ENCODE data around the gene DNAJC3. TPM values are rescaled to one million over a fixed set of nuclear protein-coding genes. Genes with fewer than 3 reads are reported as not detected.
"Not testable (repeated sequence)": the region's sequence is repeated elsewhere in the genome, so short reads cannot be mapped to it uniquely, and the experiment has no call there.

The DNAJC3 gene
- total RNA-seq, 1 experiment from 2014 or later, result 39.0 TPM

DNA sequence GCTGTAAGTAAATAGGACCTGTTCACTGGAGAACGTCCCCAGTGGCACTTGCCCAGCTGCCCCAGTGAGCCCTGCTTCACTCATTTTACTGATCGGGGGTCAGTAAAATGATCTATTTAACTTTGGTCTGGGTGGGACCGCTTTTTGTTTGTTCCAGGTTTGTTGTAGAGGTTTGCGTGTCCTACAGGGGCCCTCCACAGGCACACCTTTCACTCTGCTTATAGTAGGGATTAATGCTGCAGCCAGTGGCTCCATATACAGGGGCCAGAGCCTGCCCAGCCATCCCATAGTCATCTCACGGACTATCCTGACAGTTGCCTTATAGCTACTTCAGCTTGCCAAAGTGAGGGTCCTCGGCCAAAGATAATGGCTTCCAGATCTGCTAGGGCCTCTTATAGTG, 104.1 kb downstream of the DNAJC3 start:
- no peak for DNase-seq (ENCODE audit: low spot score)

DNA sequence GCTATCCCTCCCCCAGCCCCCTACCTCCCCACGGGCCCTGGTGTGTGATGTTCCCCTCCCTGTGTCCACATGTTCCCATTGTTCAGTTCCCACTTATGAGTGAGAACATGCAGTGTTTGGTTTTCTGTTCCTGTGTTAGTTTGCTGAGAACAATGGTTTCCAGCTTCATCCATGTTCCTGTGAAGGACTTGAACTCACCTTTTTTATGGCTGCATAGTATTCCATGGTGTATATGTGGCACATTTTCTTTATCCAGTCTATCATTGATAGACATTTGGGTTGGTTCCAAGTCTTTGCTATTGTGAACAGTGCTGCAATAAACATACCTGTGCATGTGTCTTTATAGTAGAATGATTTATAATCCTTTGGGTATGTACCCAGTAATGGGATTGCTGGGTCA, 105.0 kb downstream of the DNAJC3 start:
- DNase-seq (ENCODE audit: low spot score), result not testable (repeated sequence)

DNA sequence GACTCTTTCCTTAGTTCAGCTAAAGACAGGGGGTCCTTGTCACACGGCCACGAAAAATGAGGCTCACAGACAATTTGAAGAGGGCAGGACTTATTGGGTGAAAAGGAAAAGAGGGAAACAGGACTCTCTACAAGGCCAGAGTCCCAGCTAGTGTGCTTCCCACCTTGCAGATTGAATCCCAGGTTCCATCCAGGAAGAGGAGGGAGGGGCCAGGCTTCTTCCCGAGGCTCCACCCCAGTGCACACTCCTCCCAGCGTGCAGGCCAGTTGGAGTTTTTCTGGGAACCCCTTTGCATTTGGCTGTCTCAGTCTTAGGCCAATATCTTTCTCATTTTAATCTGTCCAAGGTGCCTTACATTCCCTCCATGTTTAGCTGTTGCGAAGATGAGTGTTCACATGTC, 106.8 kb downstream of the DNAJC3 start:
- no peak for DNase-seq (ENCODE audit: low spot score)

DNA sequence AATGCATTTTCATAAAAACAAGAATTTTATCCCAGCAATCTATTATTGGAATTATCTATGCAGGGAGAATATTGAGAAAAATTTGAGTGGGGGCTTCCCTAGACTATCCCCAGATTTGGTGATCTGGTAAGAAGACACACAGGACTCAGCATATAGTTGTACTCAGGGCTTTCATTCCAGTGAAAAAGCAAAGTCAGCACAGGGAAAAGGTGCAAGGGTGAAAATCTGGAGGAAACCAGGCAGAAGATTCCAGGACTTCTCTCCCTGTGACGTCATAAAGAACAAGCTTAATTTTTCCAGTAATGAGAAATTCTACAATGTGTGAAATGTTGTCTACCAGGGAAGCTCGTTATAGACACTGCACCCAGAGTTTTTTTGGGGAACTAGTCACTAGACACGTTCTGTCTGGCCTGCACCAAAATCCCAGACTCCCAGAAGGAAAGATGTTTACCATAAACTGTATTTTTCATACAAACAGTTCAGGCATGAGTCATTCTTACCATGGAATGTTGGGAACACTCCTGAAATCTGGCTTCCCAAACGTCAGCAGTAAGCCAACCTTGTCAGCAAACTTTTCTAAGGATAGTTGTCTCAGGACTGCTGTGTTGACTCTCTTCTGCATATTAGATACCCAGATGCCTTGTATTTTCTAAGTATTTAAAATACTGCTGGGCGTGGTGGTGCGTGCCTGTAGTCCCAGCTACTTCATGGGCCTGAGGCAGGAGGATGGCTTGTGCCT, 107.4 kb downstream of the DNAJC3 start:
- DNase-seq (ENCODE audit: low spot score), result peak; percentile 77

DNA sequence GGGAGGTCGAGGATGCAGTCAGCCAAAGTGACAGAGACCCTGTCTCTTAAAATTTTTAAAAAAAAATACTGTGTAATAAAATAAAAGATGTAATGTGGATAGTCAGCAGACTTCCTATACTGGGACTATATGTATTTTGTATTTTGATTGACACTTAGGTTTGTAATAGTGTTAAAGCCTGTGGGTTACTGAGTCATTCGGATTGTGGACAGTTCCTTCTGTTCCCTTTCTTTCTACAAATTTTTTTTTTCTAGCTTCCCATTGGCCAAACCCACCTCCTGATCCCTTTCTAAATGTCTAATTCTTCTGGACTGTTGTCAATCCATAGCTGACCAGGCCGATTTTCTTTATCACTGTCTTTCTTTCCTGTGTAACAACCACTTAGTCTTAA, 108.0 kb downstream of the DNAJC3 start:
- peak; percentile 38 for DNase-seq (ENCODE audit: low spot score)

DNA sequence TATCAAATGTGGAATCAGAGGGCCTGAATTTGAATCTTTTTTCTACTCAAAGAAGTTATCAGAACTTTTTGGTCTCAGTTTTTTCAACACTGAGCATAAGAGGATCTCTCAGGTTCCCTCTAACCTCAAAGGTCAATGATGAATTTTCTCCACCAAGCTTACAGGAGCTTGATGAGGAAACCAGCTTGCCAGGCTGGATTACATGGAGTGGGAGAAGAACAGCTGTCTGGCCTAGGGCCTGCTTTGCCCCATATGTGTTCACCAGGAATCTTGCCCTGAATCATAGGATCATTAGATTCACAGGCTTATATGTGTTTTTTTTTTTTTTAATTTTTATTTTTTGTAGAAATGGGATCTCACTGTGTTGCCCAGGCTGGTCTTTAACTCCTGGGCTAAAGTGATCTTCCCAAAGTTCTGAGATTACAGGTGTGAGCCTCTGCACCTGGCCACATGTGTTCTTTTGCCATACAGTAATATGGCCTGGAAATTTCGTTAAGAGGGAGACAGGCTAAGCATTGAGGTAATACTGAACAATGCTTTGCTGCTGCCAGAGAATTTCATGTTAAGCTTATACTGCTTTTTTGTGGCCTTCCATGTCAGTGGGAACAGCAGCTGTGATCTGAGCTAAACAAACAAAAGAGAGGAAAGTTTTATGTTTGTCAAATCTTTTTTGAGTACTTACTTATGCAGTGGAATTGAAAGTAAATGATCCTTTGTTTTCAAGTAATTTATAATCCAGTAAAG, 110.6 kb downstream of the DNAJC3 start:
- DNase-seq (ENCODE audit: low spot score), result no peak

DNA sequence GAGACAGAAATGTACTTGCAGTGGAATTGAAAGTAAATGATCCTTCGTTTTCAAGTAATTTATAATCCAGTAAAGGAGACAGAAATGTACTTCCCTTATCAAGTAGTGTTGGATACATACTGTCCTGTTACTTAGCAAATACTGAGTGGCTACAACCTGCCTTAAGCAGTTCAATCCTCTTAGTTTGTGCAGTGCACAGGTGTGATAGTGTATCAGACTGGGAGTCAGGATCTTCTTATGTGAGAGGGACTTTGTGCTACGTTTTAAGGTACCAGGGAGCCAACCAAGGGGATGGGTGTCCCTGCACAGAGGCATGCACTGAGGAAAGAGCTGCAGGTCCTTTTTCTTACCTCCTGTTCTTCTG, 111.1 kb downstream of the DNAJC3 start:
- DNase-seq (ENCODE audit: low spot score), result no peak

DNA sequence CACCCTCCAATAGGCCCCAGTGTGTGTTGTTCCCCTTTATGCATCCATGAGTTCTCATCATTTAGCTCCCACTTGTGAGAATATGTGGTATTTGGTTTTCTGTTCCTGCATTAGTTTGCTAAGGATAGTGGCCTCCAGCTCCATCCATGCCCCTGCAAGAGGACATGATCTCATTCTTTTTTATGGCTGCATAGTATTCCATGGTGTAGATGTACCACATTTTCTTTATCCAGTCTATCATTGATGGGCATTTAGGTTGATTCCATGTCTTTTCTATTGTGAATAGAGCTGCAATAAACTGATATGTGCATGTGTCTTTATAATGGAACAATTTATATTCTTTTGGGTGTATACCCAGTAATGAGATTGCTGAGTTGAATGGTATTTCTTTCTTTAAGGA, 112.4 kb downstream of the DNAJC3 start:
- not testable (repeated sequence) for DNase-seq (ENCODE audit: low spot score)

DNA sequence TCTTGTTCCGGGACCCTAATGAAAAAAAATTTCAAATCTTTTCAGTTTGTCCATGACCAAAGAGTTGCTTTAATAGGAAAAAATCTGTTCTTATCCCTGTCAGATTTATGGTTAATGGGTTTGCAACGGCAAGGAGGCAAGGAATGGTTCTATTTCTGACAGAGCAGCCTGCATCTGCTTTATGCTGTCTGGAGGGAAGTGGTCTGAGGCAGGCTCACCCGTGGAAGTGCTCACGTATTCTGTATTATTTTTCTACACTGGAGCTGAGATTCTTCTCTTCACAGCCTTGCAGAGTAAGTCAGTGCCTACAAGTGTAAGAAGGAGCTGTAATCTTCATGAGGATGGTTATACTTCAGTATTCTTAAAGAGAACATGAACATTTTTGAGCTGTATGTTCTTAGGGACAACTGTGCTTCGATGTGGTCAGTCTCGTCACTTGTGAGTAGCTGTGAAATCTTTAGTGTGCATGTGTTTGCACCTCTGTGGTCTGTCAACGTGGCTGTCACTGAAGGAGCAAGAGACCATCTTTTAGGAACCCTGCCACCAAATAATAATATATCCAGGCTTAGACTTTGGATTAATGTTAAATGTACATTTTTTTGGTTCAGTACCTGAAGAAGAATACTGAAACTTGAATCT, 114.3 kb downstream of the DNAJC3 start:
- DNase-seq (ENCODE audit: low spot score), result no peak

DNA sequence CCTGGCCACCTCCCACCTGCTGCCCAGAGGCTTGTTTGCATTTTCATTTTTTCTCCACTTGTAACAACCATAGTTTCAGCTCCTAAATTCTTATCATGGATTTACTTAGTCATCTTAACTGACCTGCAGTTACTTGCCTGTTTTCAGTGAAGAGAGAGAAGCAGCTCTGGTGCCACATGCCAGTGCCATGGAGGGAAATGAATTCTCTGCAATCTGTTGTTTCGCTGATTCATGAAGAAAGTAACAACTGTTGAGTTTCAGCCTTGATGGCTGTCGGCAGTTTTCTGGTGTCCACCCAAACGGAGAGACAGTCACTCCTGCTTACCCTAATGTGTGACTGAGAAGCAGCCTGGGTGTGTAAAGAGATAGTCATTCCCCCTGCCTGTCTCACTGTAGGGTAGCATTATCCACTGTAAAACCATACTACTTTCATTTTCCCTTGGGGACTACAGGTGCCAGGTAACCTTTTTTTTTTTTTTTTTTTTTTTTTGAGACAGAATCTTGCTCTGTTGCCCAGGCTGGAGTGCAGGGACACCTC, 116.1 kb downstream of the DNAJC3 start:
- no peak for DNase-seq (ENCODE audit: low spot score)

DNA sequence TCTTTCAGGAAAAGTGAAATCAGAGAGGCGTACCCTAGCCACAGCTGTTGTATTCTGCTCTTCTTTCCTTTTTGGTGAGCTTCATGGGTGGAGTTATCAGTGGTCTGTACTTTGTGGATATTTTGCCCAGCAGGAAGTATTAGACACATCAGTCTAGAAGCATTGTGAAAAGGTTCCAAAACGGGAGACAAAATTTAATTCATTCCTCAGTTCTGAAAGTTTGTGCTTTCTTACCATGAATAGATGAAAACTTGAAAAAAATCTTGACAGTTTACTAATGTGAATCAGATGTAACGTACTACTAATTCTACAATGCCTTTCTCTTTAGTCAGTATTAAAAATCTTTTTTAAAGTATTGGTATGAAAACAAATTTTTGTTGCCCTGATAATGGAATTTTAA, 116.8 kb downstream of the DNAJC3 start:
- DNase-seq (ENCODE audit: low spot score), result no peak

DNA sequence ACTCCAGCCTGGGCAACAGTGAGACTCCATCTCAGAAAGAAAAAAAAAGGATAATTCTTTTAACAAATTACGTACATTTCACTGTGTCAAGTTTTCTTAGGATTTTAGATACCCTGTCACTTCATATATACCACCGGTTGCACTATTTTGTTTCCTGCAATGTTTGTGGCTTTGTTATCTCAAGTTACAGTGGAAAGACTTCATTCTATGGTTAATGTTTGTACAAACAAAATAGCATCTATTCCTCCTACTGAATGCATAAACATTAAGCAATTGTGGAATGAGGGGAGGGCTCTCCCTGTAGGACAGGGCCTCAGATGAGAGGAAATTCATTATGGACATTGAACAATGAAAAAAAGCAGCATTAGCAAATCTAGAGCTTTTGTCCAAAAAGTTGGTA, 120.1 kb downstream of the DNAJC3 start:
- DNase-seq (ENCODE audit: low spot score), result no peak

DNA sequence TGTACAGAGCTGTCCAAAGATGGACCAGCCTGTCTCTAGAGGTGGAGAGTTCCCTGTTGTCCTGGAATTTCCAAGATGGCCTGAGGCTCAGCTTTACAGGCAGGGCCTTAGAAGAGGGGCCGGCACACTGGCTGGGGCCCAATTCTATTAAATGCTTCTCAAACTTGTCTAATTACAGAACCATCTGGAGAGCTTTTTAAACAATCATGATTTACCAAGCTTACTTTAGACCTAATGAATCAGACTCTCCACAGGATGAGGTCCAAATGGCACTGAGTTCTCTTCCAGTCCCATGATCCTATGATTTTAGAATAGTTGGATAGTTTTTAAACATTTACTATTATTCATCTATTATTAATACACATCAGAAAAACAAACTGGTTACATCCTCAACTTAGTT, 123.5 kb downstream of the DNAJC3 start:
- DNase-seq (ENCODE audit: low spot score), result no peak

DNA sequence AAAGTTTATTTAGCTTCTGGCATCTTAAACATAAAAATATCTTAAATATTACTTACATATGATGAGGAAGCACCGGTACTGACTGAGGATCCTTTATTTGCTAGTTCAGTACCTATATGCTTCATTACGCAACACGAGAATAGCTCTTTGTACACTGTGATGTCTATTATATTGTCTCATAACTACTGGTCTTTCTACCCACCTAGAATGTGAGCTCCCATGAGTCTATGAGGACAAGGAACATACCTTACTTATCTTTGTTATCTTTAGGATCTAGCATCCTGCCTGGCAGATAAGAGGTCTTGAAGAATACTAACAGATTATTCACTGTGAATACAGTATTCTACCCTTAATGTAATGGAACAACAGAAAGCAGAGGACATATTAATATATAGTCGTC, 124.9 kb downstream of the DNAJC3 start:
- no peak for DNase-seq (ENCODE audit: low spot score)

DNA sequence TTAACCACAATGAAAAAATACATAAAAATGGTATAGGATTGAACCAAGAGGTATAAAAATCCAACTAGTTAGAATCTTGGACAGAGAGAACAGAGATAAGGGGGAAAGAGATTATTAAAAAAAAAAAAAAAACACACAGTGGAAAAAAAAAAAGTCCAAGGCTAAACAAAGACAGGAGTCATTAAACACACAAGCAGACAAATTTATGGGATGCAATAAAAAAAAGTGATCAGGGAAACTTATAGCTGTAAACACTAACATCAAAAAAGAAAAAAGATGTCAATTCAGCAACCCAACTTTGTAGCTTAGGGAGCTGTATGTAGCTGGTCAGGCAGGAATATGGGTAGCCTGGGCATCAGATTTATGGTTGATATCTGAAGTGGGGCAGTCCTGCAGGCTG, 129.0 kb downstream of the DNAJC3 start:
- no peak for DNase-seq (ENCODE audit: low spot score)

DNA sequence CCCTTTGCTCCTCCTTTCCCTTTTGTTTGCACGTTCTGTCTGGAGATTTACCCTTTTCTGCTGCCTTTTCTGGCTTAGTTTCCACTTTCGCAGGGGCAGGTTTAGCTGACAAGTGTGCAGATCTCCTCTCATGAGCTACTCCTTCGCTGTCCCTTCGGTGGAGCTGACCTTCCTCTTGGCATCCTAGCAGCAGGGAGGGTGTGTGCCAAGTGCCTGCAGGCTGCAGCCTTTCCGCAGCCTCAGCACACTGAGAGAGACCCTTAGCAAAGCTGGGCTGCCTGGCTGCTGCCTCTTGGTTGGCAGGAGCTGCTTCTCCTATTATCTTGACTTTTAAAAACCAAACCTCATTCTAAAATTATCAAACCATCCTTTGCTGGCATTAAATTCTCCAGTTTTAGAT, 132.5 kb downstream of the DNAJC3 start:
- DNase-seq (ENCODE audit: low spot score), result no peak

DNA sequence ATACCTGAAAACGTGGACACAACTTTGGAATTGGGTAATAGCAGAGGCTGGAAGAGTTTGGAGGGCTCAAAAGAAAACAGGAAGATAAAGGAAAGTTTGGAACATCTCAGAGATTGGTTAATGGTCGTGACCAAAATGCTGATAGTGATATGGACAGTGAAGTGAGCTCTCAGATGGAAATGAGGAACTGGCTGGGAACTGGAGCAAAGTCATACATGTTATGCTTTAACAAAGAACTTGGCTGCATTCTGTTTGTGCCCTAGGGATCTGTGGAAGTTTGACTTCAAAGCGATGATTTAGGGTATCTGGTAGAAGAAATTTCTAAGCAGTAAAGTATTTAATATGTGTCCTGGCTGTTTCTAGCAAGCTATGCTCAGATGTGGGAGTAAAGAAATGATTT, 136.2 kb downstream of the DNAJC3 start:
- DNase-seq (ENCODE audit: low spot score), result no peak

DNA sequence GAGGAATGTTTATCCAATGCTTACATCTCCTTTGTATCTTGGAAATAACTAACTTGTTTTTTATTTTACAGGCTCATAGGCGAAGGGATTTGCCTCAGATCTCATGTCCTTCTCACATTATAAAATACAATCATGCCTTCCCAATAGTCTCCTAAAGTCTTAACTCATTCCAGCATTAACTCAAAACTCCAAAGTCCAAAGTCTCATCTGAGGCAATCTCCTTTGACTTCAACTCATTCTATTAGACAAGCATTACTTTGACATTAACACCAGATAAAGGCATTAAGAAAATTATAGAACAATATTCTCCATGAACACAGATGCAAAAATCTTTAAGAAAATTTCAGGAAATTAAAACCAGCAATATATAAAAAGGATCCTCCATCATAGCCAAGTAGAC, 137.6 kb downstream of the DNAJC3 start:
- DNase-seq (ENCODE audit: low spot score), result no peak

DNA sequence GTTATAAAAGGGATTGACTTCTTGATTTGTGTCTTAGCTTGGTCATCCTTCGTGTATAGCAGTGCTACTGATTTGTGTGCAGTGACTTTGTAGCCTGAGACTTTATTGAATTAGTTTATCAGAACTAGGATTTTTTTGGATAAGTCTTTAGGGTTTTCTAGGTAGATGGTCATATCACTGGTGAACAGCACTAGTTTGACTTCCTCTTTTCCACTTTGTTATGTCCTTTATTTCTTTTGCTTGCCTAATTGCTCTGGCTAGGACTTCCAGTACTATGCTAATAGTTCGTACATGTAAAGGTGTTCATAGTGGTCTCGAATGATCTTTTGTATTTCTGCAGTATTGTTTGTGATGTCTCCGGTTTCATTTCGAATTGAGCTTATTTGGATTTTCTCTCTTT, 145.4 kb downstream of the DNAJC3 start:
- DNase-seq (ENCODE audit: low spot score), result no peak

DNA sequence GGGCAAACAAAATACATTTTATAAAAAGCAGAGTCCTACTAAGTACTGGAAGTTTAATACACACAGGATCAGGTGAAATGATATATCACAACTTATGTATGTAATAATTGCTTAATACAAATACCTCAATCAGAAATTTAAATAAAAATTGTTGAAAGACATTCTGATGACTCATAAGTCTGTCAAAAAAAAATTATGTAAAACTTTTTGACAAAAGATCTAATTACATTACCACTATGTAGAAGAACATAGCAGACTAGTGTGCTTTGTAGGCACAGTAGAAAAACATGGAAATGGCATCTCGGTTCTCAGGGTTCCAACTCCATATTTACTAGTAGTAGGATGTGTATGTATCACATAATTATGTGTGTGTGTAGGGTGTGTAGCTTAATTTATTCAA, 156.2 kb downstream of the DNAJC3 start:
- DNase-seq (ENCODE audit: low spot score), result no peak

DNA sequence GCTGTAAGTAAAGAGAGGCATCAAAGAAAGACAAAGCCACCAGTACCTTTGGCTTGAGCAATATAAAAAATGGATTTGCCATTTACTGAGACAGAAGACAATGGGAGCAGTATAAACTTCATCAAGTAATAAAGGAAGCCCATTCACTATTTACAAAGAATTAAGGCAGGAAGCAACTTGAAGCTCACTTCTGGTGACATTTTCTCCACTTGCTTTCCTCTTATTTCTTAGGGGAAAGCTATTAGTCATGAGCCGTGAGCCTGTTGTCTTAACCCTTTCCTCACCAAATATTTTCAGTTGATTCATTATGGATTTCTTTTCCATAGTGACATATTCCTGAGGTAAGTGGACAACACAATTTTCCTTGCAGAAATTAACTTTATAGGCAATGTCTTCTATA, 156.8 kb downstream of the DNAJC3 start:
- DNase-seq (ENCODE audit: low spot score), result peak; percentile 16

DNA sequence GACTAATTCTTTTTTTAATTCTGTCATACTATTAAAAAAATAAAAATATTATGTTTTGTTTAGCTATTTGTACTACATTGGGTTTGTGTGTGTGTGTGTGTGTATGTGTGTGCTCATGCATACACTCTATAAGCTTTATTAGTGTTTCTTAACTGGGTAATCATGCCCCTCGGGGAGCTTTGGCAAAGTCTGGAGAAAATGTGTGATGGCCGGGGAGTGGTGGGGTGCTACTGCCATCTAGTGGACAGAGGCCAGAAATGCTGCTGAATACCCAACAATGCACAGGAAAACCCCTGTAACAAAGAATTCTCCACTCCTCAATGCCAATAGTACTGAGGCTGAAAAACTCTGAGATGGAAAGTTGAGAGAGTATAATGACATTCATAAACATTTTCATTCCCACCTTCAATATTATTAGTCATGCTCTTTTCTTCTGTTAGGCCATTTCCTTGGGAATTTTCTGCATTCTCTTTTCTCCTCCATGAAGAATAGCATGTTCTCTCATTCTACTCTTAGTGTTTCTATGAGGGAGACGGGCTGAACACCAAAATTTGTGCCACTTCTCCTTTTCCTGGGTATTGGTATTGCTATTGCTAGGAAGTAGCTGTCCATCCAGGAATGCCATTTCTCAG, 157.3 kb downstream of the DNAJC3 start:
- DNase-seq (ENCODE audit: low spot score), result peak; percentile 62
